ENCODE data around the gene GPC6. TPM values are rescaled to one million over a fixed set of nuclear protein-coding genes. Genes with fewer than 3 reads are reported as not detected.
"Not testable (repeated sequence)": the region's sequence is repeated elsewhere in the genome, so short reads cannot be mapped to it uniquely, and the experiment has no call there.

GPC6 gene
- total RNA-seq, 2 experiments from 2014 or later: not detected

- POLR2A ChIA-PET; intact Hi-C loops (cut with micrococcal nuclease); H3K9me3 Mint-ChIP-seq; H3K27me3 Mint-ChIP-seq; H3K4me1 Mint-ChIP-seq (ENCODE audit: low read depth); H3K36me3 Mint-ChIP-seq; DNase-seq; CTCF ChIA-PET; H3K4me3 Mint-ChIP-seq; H3K27ac Mint-ChIP-seq: not testable (repeated sequence)
Measured at GRCh38 chr13:93496117-93496516, 269.5 kb downstream of the GPC6 start.

- Mint-ChIP-seq H3K36me3 (peaks cover 1% of the 10 kb centered on the region), H3K27me3 (no peaks in the 10 kb centered on the region), H3K9me3 (no peaks in the 10 kb centered on the region), H3K27ac (no peak overlapping the region), H3K4me1 (ENCODE audit: low read depth) (no peaks in the 10 kb centered on the region), H3K4me3 (no peak overlapping the region)
- no peak for DNase-seq
- intact Hi-C loops (cut with micrococcal nuclease): no loop called here
- CTCF ChIA-PET: no interaction called here
- POLR2A ChIA-PET: no interaction called here
Measured at GRCh38 chr13:93496985-93497673, 270.5 kb downstream of the GPC6 start.

GRCh38 chr13:93499991-93500390, 273.4 kb downstream of the GPC6 start:
- Mint-ChIP-seq H3K9me3 (no peaks in the 10 kb centered on the region), H3K4me1 (ENCODE audit: low read depth) (no peaks in the 10 kb centered on the region), H3K36me3 (peaks cover 1% of the 10 kb centered on the region), H3K27me3 (no peaks in the 10 kb centered on the region), H3K4me3 (no peak overlapping the region), H3K27ac (no peak overlapping the region)
- POLR2A ChIA-PET: no interaction called here
- CTCF ChIA-PET: no interaction called here
- no peak for DNase-seq
- intact Hi-C loops (cut with micrococcal nuclease): no loop called here

- ChIA-PET CTCF (no interaction called here), POLR2A (no interaction called here)
- intact Hi-C loops (cut with micrococcal nuclease): no loop called here
- DNase-seq: no peak
- Mint-ChIP-seq H3K36me3 (peaks cover 1% of the 10 kb centered on the region), H3K27ac (no peak overlapping the region), H3K4me1 (ENCODE audit: low read depth) (no peaks in the 10 kb centered on the region), H3K4me3 (no peak overlapping the region), H3K27me3 (no peaks in the 10 kb centered on the region), H3K9me3 (no peaks in the 10 kb centered on the region)
Measured at GRCh38 chr13:93502071-93502470, 275.5 kb downstream of the GPC6 start.

GRCh38 chr13:93502987-93503615, 276.5 kb downstream of the GPC6 start:
- Mint-ChIP-seq H3K27ac (no peak overlapping the region), H3K36me3 (no peaks in the 10 kb centered on the region), H3K27me3 (no peaks in the 10 kb centered on the region), H3K4me3 (no peak overlapping the region), H3K9me3 (no peaks in the 10 kb centered on the region), H3K4me1 (ENCODE audit: low read depth) (no peaks in the 10 kb centered on the region)
- POLR2A ChIA-PET: no interaction called here
- DNase-seq: no peak
- CTCF ChIA-PET: no interaction called here
- intact Hi-C loops (cut with micrococcal nuclease): no loop called here

GRCh38 chr13:93505104-93505952, 278.7 kb downstream of the GPC6 start:
- intact Hi-C loops (cut with micrococcal nuclease): no loop called here

GRCh38 chr13:93511011-93511410, 284.4 kb downstream of the GPC6 start:
- ChIA-PET POLR2A (no interaction called here), CTCF (no interaction called here)
- Mint-ChIP-seq H3K27me3 (peaks cover 2% of the 10 kb centered on the region), H3K4me3 (no peak overlapping the region), H3K9me3 (no peaks in the 10 kb centered on the region), H3K36me3 (no peaks in the 10 kb centered on the region), H3K4me1 (ENCODE audit: low read depth) (peaks cover 5% of the 10 kb centered on the region), H3K27ac (no peak overlapping the region)
- intact Hi-C loops (cut with micrococcal nuclease): no loop called here
- DNase-seq: no peak

More at GRCh38 chr13:93505104-93505952, 278.7 kb downstream of the GPC6 start:
- Mint-ChIP-seq H3K9me3 (no peaks in the 10 kb centered on the region), H3K4me3 (no peak overlapping the region), H3K27me3 (no peaks in the 10 kb centered on the region), H3K27ac (no peak overlapping the region), H3K4me1 (ENCODE audit: low read depth) (no peaks in the 10 kb centered on the region), H3K36me3 (no peaks in the 10 kb centered on the region)
- ChIA-PET POLR2A (no interaction called here), CTCF (no interaction called here)
- DNase-seq: no peak

GRCh38 chr13:93515267-93515666, 288.7 kb downstream of the GPC6 start:
- H3K4me1 Mint-ChIP-seq (ENCODE audit: low read depth): peaks cover 5% of the 10 kb centered on the region
- intact Hi-C loops (cut with micrococcal nuclease): no loop called here

GRCh38 chr13:93517658-93518057, 291.1 kb downstream of the GPC6 start:
- no peaks in the 10 kb centered on the region for H3K4me1 Mint-ChIP-seq (ENCODE audit: low read depth)
- no peaks in the 10 kb centered on the region for H3K36me3 Mint-ChIP-seq
- no peak overlapping the region for H3K4me3 Mint-ChIP-seq
- intact Hi-C loops (cut with micrococcal nuclease): no loop called here
- H3K27me3 Mint-ChIP-seq: peaks cover 5% of the 10 kb centered on the region
- H3K27ac Mint-ChIP-seq: no peak overlapping the region
- ChIA-PET CTCF (no interaction called here), POLR2A (no interaction called here)
- no peak for DNase-seq
- no peaks in the 10 kb centered on the region for H3K9me3 Mint-ChIP-seq

More at GRCh38 chr13:93515267-93515666, 288.7 kb downstream of the GPC6 start:
- no peaks in the 10 kb centered on the region for H3K36me3 Mint-ChIP-seq
- peaks cover 5% of the 10 kb centered on the region for H3K27me3 Mint-ChIP-seq
- POLR2A ChIA-PET: no interaction called here
- no peak overlapping the region for H3K4me3 Mint-ChIP-seq
- no peak overlapping the region for H3K27ac Mint-ChIP-seq
- H3K9me3 Mint-ChIP-seq: no peaks in the 10 kb centered on the region
- CTCF ChIA-PET: no interaction called here
- no peak for DNase-seq

GRCh38 chr13:93521307-93521706, 294.7 kb downstream of the GPC6 start:
- CTCF ChIA-PET: no interaction called here
- peaks cover under 1% of the 10 kb centered on the region for H3K27me3 Mint-ChIP-seq
- H3K27ac Mint-ChIP-seq: no peak overlapping the region
- H3K4me1 Mint-ChIP-seq (ENCODE audit: low read depth): no peaks in the 10 kb centered on the region
- no peaks in the 10 kb centered on the region for H3K9me3 Mint-ChIP-seq
- POLR2A ChIA-PET: no interaction called here
- H3K4me3 Mint-ChIP-seq: no peak overlapping the region
- DNase-seq: no peak
- intact Hi-C loops (cut with micrococcal nuclease): no loop called here
- no peaks in the 10 kb centered on the region for H3K36me3 Mint-ChIP-seq

- intact Hi-C loops (cut with micrococcal nuclease): no loop called here
- no peaks in the 10 kb centered on the region for H3K27me3 Mint-ChIP-seq
- H3K27ac Mint-ChIP-seq: no peak overlapping the region
- H3K4me1 Mint-ChIP-seq (ENCODE audit: low read depth): no peaks in the 10 kb centered on the region
- no peak for DNase-seq
- no peaks in the 10 kb centered on the region for H3K36me3 Mint-ChIP-seq
- ChIA-PET POLR2A (no interaction called here), CTCF (no interaction called here)
- H3K4me3 Mint-ChIP-seq: no peak overlapping the region
- H3K9me3 Mint-ChIP-seq: no peaks in the 10 kb centered on the region
Measured at GRCh38 chr13:93522501-93522900, 295.9 kb downstream of the GPC6 start.

- H3K27me3 Mint-ChIP-seq: no peaks in the 10 kb centered on the region
- POLR2A ChIA-PET: no interaction called here
- intact Hi-C loops (cut with micrococcal nuclease): no loop called here
- no peak for DNase-seq
- H3K27ac Mint-ChIP-seq: no peak overlapping the region
- H3K9me3 Mint-ChIP-seq: no peaks in the 10 kb centered on the region
- no peaks in the 10 kb centered on the region for H3K36me3 Mint-ChIP-seq
- H3K4me1 Mint-ChIP-seq (ENCODE audit: low read depth): no peaks in the 10 kb centered on the region
- no peak overlapping the region for H3K4me3 Mint-ChIP-seq
- CTCF ChIA-PET: no interaction called here
Measured at GRCh38 chr13:93525087-93525486, 298.5 kb downstream of the GPC6 start.
